K562 (cell line): ENCODE measurements around the gene GLI1. TPM values are rescaled to one million over a fixed set of nuclear protein-coding genes. Genes with fewer than 3 reads are reported as not detected.

ENCODE experiments used
- ARNT ChIP-seq, 2 experiments: fragments of 450-650 bp; IDR thresholded peaks; 2 replicates each; pipeline ENCODE4 v1.6.1; 2016; ENCODE audit warnings: mild to moderate bottlenecking in 1 of 2
- CSDE1 ChIP-seq, 2 experiments: fragments of 450-650 bp; IDR thresholded peaks; 2 replicates each; pipeline ENCODE4 v1.6.1; 2016; ENCODE audit warnings: mild to moderate bottlenecking in 1 of 2
- GTF2E2 ChIP-seq: fragments of 200-800 bp; sonication (Bioruptor generic); IDR thresholded peaks from 2 replicates; pipeline ENCODE4 v1.6.1; 2016; ENCODE audit warnings: missing genetic modification characterization, missing compliant biosample characterization
- PHF8 ChIP-seq: fragments of 200-600 bp; sonication (generic); IDR thresholded peaks from 2 replicates; pipeline ENCODE4 v1.6.1; 2012; ENCODE audit warnings: mixed run types, mild to moderate bottlenecking, inconsistent platforms, low read length, moderate library complexity, borderline replicate concordance
- TCFL5 ChIP-seq: fragments of 250-450 bp; sonication (Bioruptor Pico); conservative IDR thresholded peaks from 2 replicates; pipeline ENCODE4 v1.6.1; 2021; ENCODE audit warnings: mild to moderate bottlenecking, moderate library complexity, matching md5 sums
- TOE1 ChIP-seq, 2 experiments: fragments of 450-650 bp in 1 of 2; sonication (generic) in 1 of 2; formaldehyde crosslinking in 1 of 2; IDR thresholded peaks; 2 replicates each; pipeline versions ENCODE4 v1.7.1 to v1.8.0; 2016 to 2022; ENCODE audit warnings: borderline replicate concordance in 2 of 2, mild to moderate bottlenecking in 2 of 2, antibody characterized with exemption in 1 of 2, inconsistent platforms in 1 of 2, low read depth in 1 of 2, missing genetic modification reagents in 1 of 2, moderate library complexity in 1 of 2
- TRIM28 ChIP-seq: fragments of 450-650 bp; IDR thresholded peaks from 2 replicates; pipeline ENCODE4 v1.6.1; 2017
- U2AF1 ChIP-seq: fragments of 200-400 bp; formaldehyde crosslinking; optimal IDR thresholded peaks from 2 replicates; pipeline ENCODE3; 2017; ENCODE audit warnings: mild to moderate bottlenecking, low read depth, low read length, moderate library complexity
- ZNF583 ChIP-seq: fragments of 250-450 bp; sonication (Bioruptor Pico); IDR thresholded peaks from 2 replicates; pipeline ENCODE4 v1.4.0; 2020
- polyA plus RNA-seq, 8 experiments: library from polyadenylated mRNA; depleted of rRNA in 4 of 8; stranded (reverse) in 5 of 8; unstranded in 3 of 8; fragments of >200 nt; fragmentation: Nextera tagmentation in 2 of 8; fragmentation: Illumina TruSeq in 1 of 8; extraction: Ambion mirVana in 2 of 8; extraction: Trizol in 1 of 8; gene quantifications; 2 replicates each; pipeline versions ENCODE4 v1.2.1 to v1.2.3, GENCODE V29; 2011 to 2014; ENCODE audit warnings: inconsistent platforms in 1 of 8, missing spikeins in 1 of 8
- total RNA-seq, 7 experiments: library from RNA; depleted of rRNA in 6 of 7; stranded (reverse); fragments of >200 nt in 6 of 7; fragmentation: Illumina TruSeq in 2 of 7; extraction: Trizol in 2 of 7; gene quantifications; 2 replicates each; pipeline versions ENCODE4 v1.2.1 to v1.2.3, GENCODE V29; 2011 to 2021; ENCODE audit warnings: low replicate concordance in 1 of 7
- TF ChIP-seq, protein P1 (sequence below): fragments of 450-650 bp; IDR thresholded peaks from 2 replicates; pipeline ENCODE4 v1.6.1; 2016; ENCODE audit warnings: mild to moderate bottlenecking, moderate library complexity
- TF ChIP-seq, protein P2 (sequence below): sonication (generic); formaldehyde crosslinking; IDR thresholded peaks from 2 replicates; pipeline ENCODE4 v1.9.0; 2022; ENCODE audit warnings: mild to moderate bottlenecking, missing genetic modification reagents
- TF ChIP-seq, protein P3 (sequence below): sonication (generic); formaldehyde crosslinking; IDR thresholded peaks from 2 replicates; pipeline ENCODE4 v1.8.0; 2022; ENCODE audit warnings: mild to moderate bottlenecking, missing genetic modification reagents

The GLI1 gene
- total and polyA plus RNA-seq, 9 of the 15 experiments (the other 6 are each of a cell fraction or from before 2014, with no cell fraction given) = 0.24 to 3.7 (median 0.61) TPM

DNA sequence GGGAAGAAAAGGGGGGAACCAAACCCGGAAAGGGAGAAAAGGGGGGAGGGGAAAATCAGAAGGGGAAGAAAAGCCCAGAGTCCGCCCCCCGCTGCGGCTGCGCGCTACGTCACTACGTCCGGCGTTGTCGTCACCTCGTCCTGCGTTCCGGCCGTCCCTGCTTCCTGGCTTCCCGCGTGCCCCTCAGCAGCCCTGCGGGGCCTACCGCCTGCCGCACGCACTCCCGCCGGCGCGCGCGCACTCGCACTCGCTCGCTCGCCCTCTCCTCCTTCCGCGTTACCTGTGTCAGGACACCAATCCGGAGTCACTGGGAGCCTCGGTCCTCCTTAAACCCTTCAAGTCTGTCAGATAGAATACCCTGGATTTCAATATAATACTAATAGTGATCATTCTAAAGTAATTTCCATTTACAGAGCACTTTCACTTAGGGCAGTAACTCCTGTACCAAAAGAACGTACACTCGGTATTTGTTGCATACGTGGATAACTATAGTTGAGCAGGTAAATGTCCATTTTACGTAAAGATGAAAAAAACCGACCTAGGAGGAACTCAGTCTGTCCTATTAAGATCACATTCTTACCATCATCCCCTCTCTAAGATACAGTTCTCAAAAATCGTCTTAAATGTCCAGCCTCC, 28.5 kb upstream of the GLI1 start, which contains the start of gene R3HDM2 (continued):
- TF ChIP-seq, protein P1, sequence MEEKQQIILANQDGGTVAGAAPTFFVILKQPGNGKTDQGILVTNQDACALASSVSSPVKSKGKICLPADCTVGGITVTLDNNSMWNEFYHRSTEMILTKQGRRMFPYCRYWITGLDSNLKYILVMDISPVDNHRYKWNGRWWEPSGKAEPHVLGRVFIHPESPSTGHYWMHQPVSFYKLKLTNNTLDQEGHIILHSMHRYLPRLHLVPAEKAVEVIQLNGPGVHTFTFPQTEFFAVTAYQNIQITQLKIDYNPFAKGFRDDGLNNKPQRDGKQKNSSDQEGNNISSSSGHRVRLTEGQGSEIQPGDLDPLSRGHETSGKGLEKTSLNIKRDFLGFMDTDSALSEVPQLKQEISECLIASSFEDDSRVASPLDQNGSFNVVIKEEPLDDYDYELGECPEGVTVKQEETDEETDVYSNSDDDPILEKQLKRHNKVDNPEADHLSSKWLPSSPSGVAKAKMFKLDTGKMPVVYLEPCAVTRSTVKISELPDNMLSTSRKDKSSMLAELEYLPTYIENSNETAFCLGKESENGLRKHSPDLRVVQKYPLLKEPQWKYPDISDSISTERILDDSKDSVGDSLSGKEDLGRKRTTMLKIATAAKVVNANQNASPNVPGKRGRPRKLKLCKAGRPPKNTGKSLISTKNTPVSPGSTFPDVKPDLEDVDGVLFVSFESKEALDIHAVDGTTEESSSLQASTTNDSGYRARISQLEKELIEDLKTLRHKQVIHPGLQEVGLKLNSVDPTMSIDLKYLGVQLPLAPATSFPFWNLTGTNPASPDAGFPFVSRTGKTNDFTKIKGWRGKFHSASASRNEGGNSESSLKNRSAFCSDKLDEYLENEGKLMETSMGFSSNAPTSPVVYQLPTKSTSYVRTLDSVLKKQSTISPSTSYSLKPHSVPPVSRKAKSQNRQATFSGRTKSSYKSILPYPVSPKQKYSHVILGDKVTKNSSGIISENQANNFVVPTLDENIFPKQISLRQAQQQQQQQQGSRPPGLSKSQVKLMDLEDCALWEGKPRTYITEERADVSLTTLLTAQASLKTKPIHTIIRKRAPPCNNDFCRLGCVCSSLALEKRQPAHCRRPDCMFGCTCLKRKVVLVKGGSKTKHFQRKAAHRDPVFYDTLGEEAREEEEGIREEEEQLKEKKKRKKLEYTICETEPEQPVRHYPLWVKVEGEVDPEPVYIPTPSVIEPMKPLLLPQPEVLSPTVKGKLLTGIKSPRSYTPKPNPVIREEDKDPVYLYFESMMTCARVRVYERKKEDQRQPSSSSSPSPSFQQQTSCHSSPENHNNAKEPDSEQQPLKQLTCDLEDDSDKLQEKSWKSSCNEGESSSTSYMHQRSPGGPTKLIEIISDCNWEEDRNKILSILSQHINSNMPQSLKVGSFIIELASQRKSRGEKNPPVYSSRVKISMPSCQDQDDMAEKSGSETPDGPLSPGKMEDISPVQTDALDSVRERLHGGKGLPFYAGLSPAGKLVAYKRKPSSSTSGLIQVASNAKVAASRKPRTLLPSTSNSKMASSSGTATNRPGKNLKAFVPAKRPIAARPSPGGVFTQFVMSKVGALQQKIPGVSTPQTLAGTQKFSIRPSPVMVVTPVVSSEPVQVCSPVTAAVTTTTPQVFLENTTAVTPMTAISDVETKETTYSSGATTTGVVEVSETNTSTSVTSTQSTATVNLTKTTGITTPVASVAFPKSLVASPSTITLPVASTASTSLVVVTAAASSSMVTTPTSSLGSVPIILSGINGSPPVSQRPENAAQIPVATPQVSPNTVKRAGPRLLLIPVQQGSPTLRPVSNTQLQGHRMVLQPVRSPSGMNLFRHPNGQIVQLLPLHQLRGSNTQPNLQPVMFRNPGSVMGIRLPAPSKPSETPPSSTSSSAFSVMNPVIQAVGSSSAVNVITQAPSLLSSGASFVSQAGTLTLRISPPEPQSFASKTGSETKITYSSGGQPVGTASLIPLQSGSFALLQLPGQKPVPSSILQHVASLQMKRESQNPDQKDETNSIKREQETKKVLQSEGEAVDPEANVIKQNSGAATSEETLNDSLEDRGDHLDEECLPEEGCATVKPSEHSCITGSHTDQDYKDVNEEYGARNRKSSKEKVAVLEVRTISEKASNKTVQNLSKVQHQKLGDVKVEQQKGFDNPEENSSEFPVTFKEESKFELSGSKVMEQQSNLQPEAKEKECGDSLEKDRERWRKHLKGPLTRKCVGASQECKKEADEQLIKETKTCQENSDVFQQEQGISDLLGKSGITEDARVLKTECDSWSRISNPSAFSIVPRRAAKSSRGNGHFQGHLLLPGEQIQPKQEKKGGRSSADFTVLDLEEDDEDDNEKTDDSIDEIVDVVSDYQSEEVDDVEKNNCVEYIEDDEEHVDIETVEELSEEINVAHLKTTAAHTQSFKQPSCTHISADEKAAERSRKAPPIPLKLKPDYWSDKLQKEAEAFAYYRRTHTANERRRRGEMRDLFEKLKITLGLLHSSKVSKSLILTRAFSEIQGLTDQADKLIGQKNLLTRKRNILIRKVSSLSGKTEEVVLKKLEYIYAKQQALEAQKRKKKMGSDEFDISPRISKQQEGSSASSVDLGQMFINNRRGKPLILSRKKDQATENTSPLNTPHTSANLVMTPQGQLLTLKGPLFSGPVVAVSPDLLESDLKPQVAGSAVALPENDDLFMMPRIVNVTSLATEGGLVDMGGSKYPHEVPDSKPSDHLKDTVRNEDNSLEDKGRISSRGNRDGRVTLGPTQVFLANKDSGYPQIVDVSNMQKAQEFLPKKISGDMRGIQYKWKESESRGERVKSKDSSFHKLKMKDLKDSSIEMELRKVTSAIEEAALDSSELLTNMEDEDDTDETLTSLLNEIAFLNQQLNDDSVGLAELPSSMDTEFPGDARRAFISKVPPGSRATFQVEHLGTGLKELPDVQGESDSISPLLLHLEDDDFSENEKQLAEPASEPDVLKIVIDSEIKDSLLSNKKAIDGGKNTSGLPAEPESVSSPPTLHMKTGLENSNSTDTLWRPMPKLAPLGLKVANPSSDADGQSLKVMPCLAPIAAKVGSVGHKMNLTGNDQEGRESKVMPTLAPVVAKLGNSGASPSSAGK = peak; percentile 96
- peak; percentile 51; the same call in 1 of the 2 replicates for TF ChIP-seq PHF8
- TF ChIP-seq GTF2E2 (tag) = no peak
- TF ChIP-seq ZNF583 (CRISPR knock-in tag) = 0 out of 2 replicates have a peak, but pooled peaks have one; percentile 18
- TF ChIP-seq, protein P2, sequence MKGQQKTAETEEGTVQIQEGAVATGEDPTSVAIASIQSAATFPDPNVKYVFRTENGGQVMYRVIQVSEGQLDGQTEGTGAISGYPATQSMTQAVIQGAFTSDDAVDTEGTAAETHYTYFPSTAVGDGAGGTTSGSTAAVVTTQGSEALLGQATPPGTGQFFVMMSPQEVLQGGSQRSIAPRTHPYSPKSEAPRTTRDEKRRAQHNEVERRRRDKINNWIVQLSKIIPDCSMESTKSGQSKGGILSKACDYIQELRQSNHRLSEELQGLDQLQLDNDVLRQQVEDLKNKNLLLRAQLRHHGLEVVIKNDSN = peak; percentile 65
- TF ChIP-seq TCFL5 (CRISPR knock-in tag) = 0 out of 2 replicates have a peak, but pooled peaks have one; percentile 12
- no peak for TF ChIP-seq U2AF1
- TF ChIP-seq, protein P3, sequence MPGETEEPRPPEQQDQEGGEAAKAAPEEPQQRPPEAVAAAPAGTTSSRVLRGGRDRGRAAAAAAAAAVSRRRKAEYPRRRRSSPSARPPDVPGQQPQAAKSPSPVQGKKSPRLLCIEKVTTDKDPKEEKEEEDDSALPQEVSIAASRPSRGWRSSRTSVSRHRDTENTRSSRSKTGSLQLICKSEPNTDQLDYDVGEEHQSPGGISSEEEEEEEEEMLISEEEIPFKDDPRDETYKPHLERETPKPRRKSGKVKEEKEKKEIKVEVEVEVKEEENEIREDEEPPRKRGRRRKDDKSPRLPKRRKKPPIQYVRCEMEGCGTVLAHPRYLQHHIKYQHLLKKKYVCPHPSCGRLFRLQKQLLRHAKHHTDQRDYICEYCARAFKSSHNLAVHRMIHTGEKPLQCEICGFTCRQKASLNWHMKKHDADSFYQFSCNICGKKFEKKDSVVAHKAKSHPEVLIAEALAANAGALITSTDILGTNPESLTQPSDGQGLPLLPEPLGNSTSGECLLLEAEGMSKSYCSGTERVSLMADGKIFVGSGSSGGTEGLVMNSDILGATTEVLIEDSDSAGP (CRISPR knock-in tag) = 0 out of 2 replicates have a peak, but pooled peaks have one; percentile 76
- TF ChIP-seq CSDE1 (IDR thresholded peaks at IDR 0.05) = no peak
- TF ChIP-seq TRIM28 = no peak
- no peak for TF ChIP-seq TOE1 (IDR thresholded peaks at IDR 0.05; ENCODE audit: borderline replicate concordance)
- peak; percentile 95 for TF ChIP-seq TOE1 (CRISPR knock-in tag; IDR thresholded peaks at IDR 0.05; ENCODE audit: borderline replicate concordance, low read depth)
- TF ChIP-seq ARNT (IDR thresholded peaks at IDR 0.05) = no peak
